ENCODE data around the gene ZNF326.

GRCh38 chr1:89958851-89959654 lies 35.9 kb upstream of the ZNF326 start:
- no peak for TF ChIP-seq CTCF (IDR thresholded peaks at IDR 0.05 in 2 of 3, conservative IDR thresholded peaks at IDR 0.05 in 1 of 3; ENCODE audit: control insufficient read depth in 2 of 3, extremely low read depth in 1 of 3, insufficient read depth in 1 of 3, low read depth in 3 of 3, low read length in 3 of 3)
- TF ChIP-seq REST (IDR thresholded peaks at IDR 0.05; ENCODE audit: low read depth, low read length) = no peak
- TF ChIP-seq MXI1 (IDR thresholded peaks at IDR 0.05; ENCODE audit: low read depth, low read length) = no peak
- TF ChIP-seq POLR2A (IDR thresholded peaks at IDR 0.05; ENCODE audit: low read depth, low read length) = no peak
